Retinal pigment epithelial cell (primary cell): Measurements from ENCODE around the gene ERGIC1.

ENCODE experiments used
- DNase-seq: peaks from one replicate; pipeline ENCODE4 v3.0.0-alpha.2; 2010; ENCODE audit warnings: low read depth
- H3K4me3 ChIP-seq: 2 replicates; pipeline ENCODE4 v1.5.1; 2011; ENCODE audit warnings: mild to moderate bottlenecking, low read length, control low read depth, moderate library complexity
- CTCF ChIP-seq: conservative IDR thresholded peaks from 2 replicates; pipeline ENCODE4 v1.5.1; 2011; ENCODE audit warnings: low read depth, low read length, control low read depth, inconsistent platforms

Gene ERGIC1

GRCh38 chr5:172910828-172911627 is 77.0 kb downstream of the ERGIC1 start:
- peak; percentile 42 for TF ChIP-seq CTCF
- no peak overlapping the region for H3K4me3 ChIP-seq
- no peak for DNase-seq

GRCh38 chr5:172911628-172911880 is 77.5 kb downstream of the ERGIC1 start:
- no peak for TF ChIP-seq CTCF

GRCh38 chr5:172911976-172912375 is 77.9 kb downstream of the ERGIC1 start:
- DNase-seq: no peak
- H3K4me3 ChIP-seq: no peak overlapping the region
- no peak for TF ChIP-seq CTCF

More at GRCh38 chr5:172911628-172911880, 77.5 kb downstream of the ERGIC1 start:
- no peak for DNase-seq
- H3K4me3 ChIP-seq: no peak overlapping the region

- no peak overlapping the region for H3K4me3 ChIP-seq
- DNase-seq: no peak
- TF ChIP-seq CTCF: no peak
Observed at GRCh38 chr5:172913117-172913850, 79.2 kb downstream of the ERGIC1 start.

GRCh38 chr5:172915514-172915913 is 81.5 kb downstream of the ERGIC1 start:
- no peak overlapping the region for H3K4me3 ChIP-seq
- no peak for TF ChIP-seq CTCF
- no peak for DNase-seq

GRCh38 chr5:172918421-172919371 is 84.6 kb downstream of the ERGIC1 start:
- no peak for DNase-seq
- TF ChIP-seq CTCF: no peak
- H3K4me3 ChIP-seq: no peak overlapping the region
